ENCODE data around the gene MAK. TPM values are rescaled to one million over a fixed set of nuclear protein-coding genes. Genes with fewer than 3 reads are reported as not detected.
"Not testable (repeated sequence)": the region's sequence is repeated elsewhere in the genome, so short reads cannot be mapped to it uniquely, and the experiment has no call there.

The MAK gene
- total RNA-seq, 1 donor: under 0.01 TPM

DNA sequence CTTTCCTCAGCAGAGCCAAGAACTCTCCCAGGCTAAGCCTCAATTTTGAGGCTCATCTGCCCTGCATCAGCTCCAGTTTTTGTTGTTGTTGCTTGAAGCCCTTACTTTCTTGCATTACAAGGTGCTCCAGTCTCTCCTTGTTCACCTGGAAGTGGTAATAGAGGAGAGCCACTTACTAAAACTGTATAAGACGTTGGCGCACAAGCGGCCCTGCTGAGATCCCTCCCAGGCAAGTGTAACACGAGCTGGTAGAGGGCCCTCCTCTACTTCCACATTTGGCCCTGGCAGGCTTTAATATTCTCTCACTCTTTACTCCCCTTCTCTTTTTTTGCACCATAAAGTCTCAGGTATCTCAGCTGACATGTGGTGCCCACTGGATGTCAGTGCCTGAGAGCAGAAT lies 24.0 kb upstream of the MAK start:
- H3K4me2 ChIP-seq (ENCODE audit: insufficient read depth, low read length): no peak overlapping the region
- TF ChIP-seq, protein P1, sequence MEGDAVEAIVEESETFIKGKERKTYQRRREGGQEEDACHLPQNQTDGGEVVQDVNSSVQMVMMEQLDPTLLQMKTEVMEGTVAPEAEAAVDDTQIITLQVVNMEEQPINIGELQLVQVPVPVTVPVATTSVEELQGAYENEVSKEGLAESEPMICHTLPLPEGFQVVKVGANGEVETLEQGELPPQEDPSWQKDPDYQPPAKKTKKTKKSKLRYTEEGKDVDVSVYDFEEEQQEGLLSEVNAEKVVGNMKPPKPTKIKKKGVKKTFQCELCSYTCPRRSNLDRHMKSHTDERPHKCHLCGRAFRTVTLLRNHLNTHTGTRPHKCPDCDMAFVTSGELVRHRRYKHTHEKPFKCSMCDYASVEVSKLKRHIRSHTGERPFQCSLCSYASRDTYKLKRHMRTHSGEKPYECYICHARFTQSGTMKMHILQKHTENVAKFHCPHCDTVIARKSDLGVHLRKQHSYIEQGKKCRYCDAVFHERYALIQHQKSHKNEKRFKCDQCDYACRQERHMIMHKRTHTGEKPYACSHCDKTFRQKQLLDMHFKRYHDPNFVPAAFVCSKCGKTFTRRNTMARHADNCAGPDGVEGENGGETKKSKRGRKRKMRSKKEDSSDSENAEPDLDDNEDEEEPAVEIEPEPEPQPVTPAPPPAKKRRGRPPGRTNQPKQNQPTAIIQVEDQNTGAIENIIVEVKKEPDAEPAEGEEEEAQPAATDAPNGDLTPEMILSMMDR (IDR thresholded peaks at IDR 0.05; ENCODE audit: extremely low read depth, low read depth, low read length): no peak
- H3K27ac ChIP-seq (ENCODE audit: low read depth, low read length): no peak overlapping the region
- DNase-seq (ENCODE audit: insufficient read length, low spot score, missing footprints): no peak
- H3K79me2 ChIP-seq (ENCODE audit: insufficient read depth, low read length): no peaks in the 10 kb centered on the region
- H2AFZ ChIP-seq (ENCODE audit: low read length): no peak overlapping the region
- H3K4me3 ChIP-seq (ENCODE audit: insufficient read depth, low read length): no peak overlapping the region
- no peaks in the 10 kb centered on the region for H3K9me3 ChIP-seq (ENCODE audit: low read depth, low read length)
- no peaks in the 10 kb centered on the region for H3K27me3 ChIP-seq (ENCODE audit: insufficient read depth, low read length)
- no peaks in the 10 kb centered on the region for H3K36me3 ChIP-seq (ENCODE audit: insufficient read depth, low read length)
- H3K4me1 ChIP-seq (ENCODE audit: insufficient read depth, low read length): no peaks in the 10 kb centered on the region
- H4K20me1 ChIP-seq (ENCODE audit: insufficient read depth, low read length): no peaks in the 10 kb centered on the region

DNA sequence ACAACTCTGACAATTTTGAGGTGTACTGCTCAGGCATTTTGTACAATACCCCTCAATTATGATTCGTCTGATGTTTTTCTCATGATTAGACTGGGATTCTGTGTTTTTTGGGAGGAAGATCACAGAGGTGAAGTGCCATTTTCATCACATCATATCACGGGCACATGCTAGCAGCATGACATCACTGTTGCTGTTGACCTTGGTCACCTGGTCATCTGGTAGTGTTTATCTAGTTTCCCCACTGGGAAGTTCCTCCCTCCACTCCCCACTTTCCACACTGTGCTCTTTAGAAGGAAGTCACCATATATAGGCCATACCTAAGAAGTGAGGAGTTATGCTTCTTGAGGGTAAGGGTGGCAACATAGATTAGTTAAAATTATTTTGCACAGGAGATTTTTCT lies 22.7 kb upstream of the MAK start:
- no peaks in the 10 kb centered on the region for H3K4me1 ChIP-seq (ENCODE audit: insufficient read depth, low read length)
- TF ChIP-seq, protein P1 (IDR thresholded peaks at IDR 0.05; ENCODE audit: extremely low read depth, low read depth, low read length): no peak
- no peak overlapping the region for H2AFZ ChIP-seq (ENCODE audit: low read length)
- H4K20me1 ChIP-seq (ENCODE audit: insufficient read depth, low read length): no peaks in the 10 kb centered on the region
- no peak overlapping the region for H3K27ac ChIP-seq (ENCODE audit: low read depth, low read length)
- H3K9me3 ChIP-seq (ENCODE audit: low read depth, low read length): no peaks in the 10 kb centered on the region
- H3K79me2 ChIP-seq (ENCODE audit: insufficient read depth, low read length): no peaks in the 10 kb centered on the region
- H3K36me3 ChIP-seq (ENCODE audit: insufficient read depth, low read length): no peaks in the 10 kb centered on the region
- H3K4me3 ChIP-seq (ENCODE audit: insufficient read depth, low read length): no peak overlapping the region
- no peak for DNase-seq (ENCODE audit: insufficient read length, low spot score, missing footprints)
- H3K4me2 ChIP-seq (ENCODE audit: insufficient read depth, low read length): no peak overlapping the region
- H3K27me3 ChIP-seq (ENCODE audit: insufficient read depth, low read length): no peaks in the 10 kb centered on the region

DNA sequence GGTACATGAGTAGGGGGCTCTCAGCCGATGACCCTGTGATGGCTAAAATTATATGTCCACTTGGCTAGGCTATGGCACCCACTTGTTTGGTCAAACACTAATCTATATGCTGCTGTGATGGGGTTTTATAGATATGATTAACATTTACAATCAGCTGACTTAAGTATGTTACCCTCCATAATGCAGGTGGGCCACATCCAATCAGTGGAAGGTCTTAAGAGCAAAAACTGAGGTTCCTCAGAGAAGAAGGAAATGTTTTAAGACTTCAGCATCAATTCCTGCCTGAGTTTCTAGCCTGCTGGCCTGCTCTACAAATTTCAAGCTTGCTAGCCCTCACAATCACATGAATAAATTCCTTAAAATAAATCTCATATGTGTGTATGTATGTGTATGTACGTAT lies 18.9 kb upstream of the MAK start:
- TF ChIP-seq, protein P1 (IDR thresholded peaks at IDR 0.05; ENCODE audit: extremely low read depth, low read depth, low read length): no peak
- DNase-seq (ENCODE audit: insufficient read length, low spot score, missing footprints): no peak
- no peaks in the 10 kb centered on the region for H3K27me3 ChIP-seq (ENCODE audit: insufficient read depth, low read length)
- no peaks in the 10 kb centered on the region for H4K20me1 ChIP-seq (ENCODE audit: insufficient read depth, low read length)
- H2AFZ ChIP-seq (ENCODE audit: low read length): no peak overlapping the region
- H3K4me3 ChIP-seq (ENCODE audit: insufficient read depth, low read length): no peak overlapping the region
- no peaks in the 10 kb centered on the region for H3K9me3 ChIP-seq (ENCODE audit: low read depth, low read length)
- no peaks in the 10 kb centered on the region for H3K4me1 ChIP-seq (ENCODE audit: insufficient read depth, low read length)
- H3K27ac ChIP-seq (ENCODE audit: low read depth, low read length): no peak overlapping the region
- H3K79me2 ChIP-seq (ENCODE audit: insufficient read depth, low read length): no peaks in the 10 kb centered on the region
- H3K36me3 ChIP-seq (ENCODE audit: insufficient read depth, low read length): no peaks in the 10 kb centered on the region
- H3K4me2 ChIP-seq (ENCODE audit: insufficient read depth, low read length): no peak overlapping the region

DNA sequence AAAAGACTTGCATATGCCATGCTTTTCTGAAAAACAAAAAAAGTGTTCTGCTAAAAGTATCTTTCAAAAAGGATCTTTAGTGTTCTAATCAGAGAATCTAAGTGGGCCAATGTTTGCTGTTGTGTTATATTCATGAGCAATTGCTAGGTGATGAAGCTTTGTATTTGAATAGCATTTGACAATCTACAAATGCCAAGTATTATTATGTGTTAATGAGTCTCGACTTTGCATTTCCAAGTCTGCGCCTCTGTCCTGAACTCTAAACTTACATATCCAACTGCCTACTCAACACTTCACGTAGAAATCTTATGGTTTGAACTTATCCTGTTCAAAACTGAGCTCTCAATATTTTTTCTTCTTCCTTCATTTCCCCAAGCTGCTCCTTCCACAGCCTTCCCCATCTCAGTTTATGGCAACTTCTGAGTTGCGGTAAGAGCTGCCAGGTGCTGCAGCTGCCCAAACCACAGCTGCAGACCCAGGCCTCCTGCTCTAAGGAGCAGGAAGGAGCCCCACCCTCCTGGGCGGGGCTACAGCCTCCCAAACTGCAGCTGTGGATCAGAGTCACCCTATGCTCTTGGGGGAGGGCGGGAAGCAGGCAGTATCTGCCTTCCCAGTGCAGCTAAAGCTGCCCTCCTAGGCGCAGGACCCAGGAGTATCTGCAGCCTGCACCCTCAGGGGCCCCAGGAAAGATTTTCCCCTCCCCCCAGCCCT lies 16.7 kb upstream of the MAK start:
- no peak for DNase-seq (ENCODE audit: insufficient read length, low spot score, missing footprints)
- H3K79me2 ChIP-seq (ENCODE audit: insufficient read depth, low read length): no peaks in the 10 kb centered on the region
- H4K20me1 ChIP-seq (ENCODE audit: insufficient read depth, low read length): no peaks in the 10 kb centered on the region
- no peaks in the 10 kb centered on the region for H3K9me3 ChIP-seq (ENCODE audit: low read depth, low read length)
- H3K27ac ChIP-seq (ENCODE audit: low read depth, low read length): no peak overlapping the region
- TF ChIP-seq, protein P1 (IDR thresholded peaks at IDR 0.05; ENCODE audit: extremely low read depth, low read depth, low read length): no peak
- no peaks in the 10 kb centered on the region for H3K27me3 ChIP-seq (ENCODE audit: insufficient read depth, low read length)
- H3K36me3 ChIP-seq (ENCODE audit: insufficient read depth, low read length): no peaks in the 10 kb centered on the region
- H3K4me3 ChIP-seq (ENCODE audit: insufficient read depth, low read length): no peak overlapping the region
- H3K4me2 ChIP-seq (ENCODE audit: insufficient read depth, low read length): no peak overlapping the region
- H2AFZ ChIP-seq (ENCODE audit: low read length): no peak overlapping the region
- H3K4me1 ChIP-seq (ENCODE audit: insufficient read depth, low read length): no peaks in the 10 kb centered on the region

DNA sequence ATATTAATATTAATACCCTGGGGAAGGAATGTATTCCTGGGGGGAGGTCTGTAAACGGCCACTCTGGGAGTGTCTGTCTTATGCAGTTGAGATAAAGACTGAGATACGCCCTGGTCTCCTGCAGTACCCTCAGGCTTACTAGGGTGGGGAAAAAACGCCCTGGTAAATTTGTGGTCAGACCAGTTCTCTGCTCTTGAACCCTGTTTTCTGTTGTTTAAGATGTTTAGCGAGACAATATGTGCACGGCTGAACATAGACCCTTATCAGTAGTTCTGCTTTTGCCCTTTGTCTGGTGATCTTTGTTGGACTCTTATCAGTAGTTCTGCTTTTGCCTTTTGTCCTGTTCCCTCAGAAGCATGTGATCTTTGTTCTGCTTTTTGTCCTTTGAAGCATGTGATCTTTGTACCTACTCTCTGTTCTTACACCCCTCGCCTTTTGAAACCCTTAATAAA lies 15.5 kb upstream of the MAK start:
- H3K36me3 ChIP-seq (ENCODE audit: insufficient read depth, low read length); H3K4me2 ChIP-seq (ENCODE audit: insufficient read depth, low read length); H3K4me3 ChIP-seq (ENCODE audit: insufficient read depth, low read length); H4K20me1 ChIP-seq (ENCODE audit: insufficient read depth, low read length); H3K79me2 ChIP-seq (ENCODE audit: insufficient read depth, low read length); H3K27me3 ChIP-seq (ENCODE audit: insufficient read depth, low read length); H2AFZ ChIP-seq (ENCODE audit: low read length); H3K27ac ChIP-seq (ENCODE audit: low read depth, low read length); H3K4me1 ChIP-seq (ENCODE audit: insufficient read depth, low read length); H3K9me3 ChIP-seq (ENCODE audit: low read depth, low read length); DNase-seq (ENCODE audit: insufficient read length, low spot score, missing footprints): not testable (repeated sequence)
